Endothelial cell of umbilical vein (primary cell): Measurements from ENCODE around the gene MBD6.

ENCODE experiments used
- EZH2 ChIP-seq: IDR thresholded peaks from 2 replicates; pipeline ENCODE4 v1.6.1; 2012; ENCODE audit warnings: borderline replicate concordance, low read depth, mild to moderate bottlenecking, moderate library complexity, low read length, inconsistent platforms; ENCODE audit not compliant: severe bottlenecking
- POLR2A ChIP-seq: IDR thresholded peaks from 2 replicates; pipeline ENCODE4 v1.6.1; 2012; ENCODE audit warnings: low read depth, mild to moderate bottlenecking, control low read depth, low read length
- TF ChIP-seq, protein P1 (sequence below), 2 donors: IDR thresholded peaks; 1 replicate in 1 of 2; 2 replicates in 1 of 2; pipeline ENCODE4 v1.5.1; 2011; ENCODE audit warnings: low read length in 2 of 2, mild to moderate bottlenecking in 2 of 2, moderate library complexity in 2 of 2, control low read depth in 1 of 2, inconsistent platforms in 1 of 2, low read depth in 1 of 2; ENCODE audit not compliant: insufficient read depth in 1 of 2; ENCODE audit errors: extremely low read depth in 1 of 2

DNA sequence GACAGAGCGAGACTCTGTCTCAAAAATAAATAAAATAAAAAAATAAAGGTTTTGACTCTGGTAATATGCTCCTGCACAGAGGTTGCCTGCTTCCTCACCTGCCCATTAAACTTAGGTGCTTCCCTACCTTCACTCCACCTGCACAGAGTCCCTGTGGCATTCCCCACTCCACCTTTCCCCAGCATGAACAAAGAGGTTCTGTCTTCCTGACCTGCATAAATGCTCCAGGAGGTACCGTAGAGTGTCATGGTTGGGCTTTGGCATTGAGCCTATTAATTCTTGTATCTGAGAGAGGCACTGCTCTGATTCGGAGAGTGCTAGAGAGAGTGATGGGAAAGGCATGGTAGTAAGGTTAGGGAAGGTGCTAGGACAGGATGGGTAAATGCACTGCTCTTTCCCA lies 49.2 kb upstream of the MBD6 start:
- TF ChIP-seq, protein P1, sequence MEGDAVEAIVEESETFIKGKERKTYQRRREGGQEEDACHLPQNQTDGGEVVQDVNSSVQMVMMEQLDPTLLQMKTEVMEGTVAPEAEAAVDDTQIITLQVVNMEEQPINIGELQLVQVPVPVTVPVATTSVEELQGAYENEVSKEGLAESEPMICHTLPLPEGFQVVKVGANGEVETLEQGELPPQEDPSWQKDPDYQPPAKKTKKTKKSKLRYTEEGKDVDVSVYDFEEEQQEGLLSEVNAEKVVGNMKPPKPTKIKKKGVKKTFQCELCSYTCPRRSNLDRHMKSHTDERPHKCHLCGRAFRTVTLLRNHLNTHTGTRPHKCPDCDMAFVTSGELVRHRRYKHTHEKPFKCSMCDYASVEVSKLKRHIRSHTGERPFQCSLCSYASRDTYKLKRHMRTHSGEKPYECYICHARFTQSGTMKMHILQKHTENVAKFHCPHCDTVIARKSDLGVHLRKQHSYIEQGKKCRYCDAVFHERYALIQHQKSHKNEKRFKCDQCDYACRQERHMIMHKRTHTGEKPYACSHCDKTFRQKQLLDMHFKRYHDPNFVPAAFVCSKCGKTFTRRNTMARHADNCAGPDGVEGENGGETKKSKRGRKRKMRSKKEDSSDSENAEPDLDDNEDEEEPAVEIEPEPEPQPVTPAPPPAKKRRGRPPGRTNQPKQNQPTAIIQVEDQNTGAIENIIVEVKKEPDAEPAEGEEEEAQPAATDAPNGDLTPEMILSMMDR (IDR thresholded peaks at IDR 0.05; ENCODE audit: extremely low read depth in 1 of 2, insufficient read depth in 1 of 2, low read depth in 1 of 2, low read length in 2 of 2), result no peak
- no peak for TF ChIP-seq EZH2
- TF ChIP-seq POLR2A, result no peak
